Measurements from ENCODE around the gene PAK5.

PAK5 gene

GRCh38 chr20:9616455-9616805 is 222.4 kb downstream of the PAK5 start:
- DNase-seq (ENCODE audit: low spot score), result no peak

GRCh38 chr20:9615766-9616454 is 223.0 kb downstream of the PAK5 start:
- no peak for DNase-seq (ENCODE audit: low spot score)

GRCh38 chr20:9615118-9615517 is 223.8 kb downstream of the PAK5 start:
- no peak for DNase-seq (ENCODE audit: low spot score)

- no peak for DNase-seq (ENCODE audit: low spot score)
These were observed 225.0 kb downstream of the PAK5 start for GRCh38 chr20:9613871-9614270.

GRCh38 chr20:9611921-9612320 is 227.0 kb downstream of the PAK5 start:
- no peak for DNase-seq (ENCODE audit: low spot score)

- DNase-seq (ENCODE audit: low spot score), result no peak
These were observed 228.2 kb downstream of the PAK5 start for GRCh38 chr20:9610665-9611064.

GRCh38 chr20:9609887-9610502 is 228.9 kb downstream of the PAK5 start:
- DNase-seq (ENCODE audit: low spot score), result peak; percentile 58

- no peak for DNase-seq (ENCODE audit: low spot score)
These were observed 230.1 kb downstream of the PAK5 start for GRCh38 chr20:9608639-9609340.

- no peak for DNase-seq (ENCODE audit: low spot score)
These were observed 236.1 kb downstream of the PAK5 start for GRCh38 chr20:9602847-9603183.

GRCh38 chr20:9600562-9600961 is 238.3 kb downstream of the PAK5 start:
- DNase-seq (ENCODE audit: low spot score), result no peak

- no peak for DNase-seq (ENCODE audit: low spot score)
These were observed 241.3 kb downstream of the PAK5 start for GRCh38 chr20:9597547-9597946.

- no peak for DNase-seq (ENCODE audit: low spot score)
These were observed 243.1 kb downstream of the PAK5 start for GRCh38 chr20:9595763-9596162.

GRCh38 chr20:9594284-9594875 is 244.5 kb downstream of the PAK5 start:
- no peak for DNase-seq (ENCODE audit: low spot score)

GRCh38 chr20:9592419-9592818 is 246.5 kb downstream of the PAK5 start:
- DNase-seq (ENCODE audit: low spot score), result no peak

GRCh38 chr20:9591080-9591479 is 247.8 kb downstream of the PAK5 start:
- DNase-seq (ENCODE audit: low spot score), result no peak

GRCh38 chr20:9590189-9590588 is 248.7 kb downstream of the PAK5 start:
- no peak for DNase-seq (ENCODE audit: low spot score)

GRCh38 chr20:9588706-9589105 is 250.2 kb downstream of the PAK5 start:
- DNase-seq (ENCODE audit: low spot score), result no peak

- no peak for DNase-seq (ENCODE audit: low spot score)
These were observed 255.7 kb downstream of the PAK5 start for GRCh38 chr20:9583151-9583550.

GRCh38 chr20:9582137-9582536 is 256.7 kb downstream of the PAK5 start:
- no peak for DNase-seq (ENCODE audit: low spot score)

GRCh38 chr20:9581509-9581908 is 257.4 kb downstream of the PAK5 start:
- no peak for DNase-seq (ENCODE audit: low spot score)

- DNase-seq (ENCODE audit: low spot score), result no peak
These were observed 260.3 kb downstream of the PAK5 start for GRCh38 chr20:9578594-9578993.

GRCh38 chr20:9577397-9577796 is 261.5 kb downstream of the PAK5 start:
- no peak for DNase-seq (ENCODE audit: low spot score)

GRCh38 chr20:9576695-9577094 is 262.2 kb downstream of the PAK5 start:
- no peak for DNase-seq (ENCODE audit: low spot score)

Data from activated CD4-positive, alpha-beta T cell treated with anti-CD3 and anti-CD28 coated beads, Interleukin-2, Interleukin-4, amounts not matched to agents 100 ng/mL and 50 ng/mL, durations not matched to agents 16 hours and 8 hours (primary cell).